ENCODE data around the gene RAET1G. TPM values are rescaled to one million over a fixed set of nuclear protein-coding genes. Genes with fewer than 3 reads are reported as not detected.

The RAET1G gene
- total and polyA plus RNA-seq, 2 donors (not counting 1 experiment from before 2014, with no cell fraction given): not detected

DNA sequence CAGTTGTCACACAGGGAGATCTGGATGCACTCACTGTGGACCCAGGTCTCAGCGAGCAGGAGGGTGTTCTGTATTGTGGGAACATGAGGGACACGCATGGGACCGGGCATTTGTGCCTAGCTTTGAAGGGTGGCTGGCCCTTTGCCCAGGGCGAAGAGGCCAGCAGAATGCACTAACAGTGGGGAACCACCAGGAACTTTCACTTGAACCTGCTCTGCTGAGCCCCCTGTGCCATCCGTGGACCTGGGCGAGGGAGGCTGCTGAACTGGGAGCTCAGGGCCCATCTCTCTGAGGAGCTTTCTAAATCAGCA, 17.7 kb upstream of the RAET1G start:
- Histone ChIP-seq H3K9ac (ENCODE audit: low read length) (no peak overlapping the region), H3K9me3 (ENCODE audit: control extremely low read depth in 1 of 3, control insufficient read depth in 2 of 3, insufficient read depth in 1 of 3, low read length in 2 of 3) (peaks cover 0 to 33% (median 0%) of the 10 kb centered on the region in 3 donors), H3K4me2 (replicated peaks; ENCODE audit: low read depth, low read length, poor library complexity, severe bottlenecking) (no peak overlapping the region), H3K27ac (ENCODE audit: low read length in 2 of 2) (no peak overlapping the region), H3K36me3 (replicated peaks in 1 of 2; ENCODE audit: control extremely low read depth in 1 of 2, control insufficient read depth in 1 of 2, extremely low read depth in 1 of 2, insufficient read depth in 2 of 2, low read length in 1 of 2) (no peaks in the 10 kb centered on the region), H2AFZ (ENCODE audit: insufficient read depth, low read depth, low read length, poor library complexity, severe bottlenecking) (no peak overlapping the region), H4K20me1 (ENCODE audit: control insufficient read depth, insufficient read depth, low read length, poor library complexity, severe bottlenecking) (no peaks in the 10 kb centered on the region), H3K4me1 (ENCODE audit: control insufficient read depth in 2 of 2, insufficient read depth in 2 of 2, low read length in 2 of 2) (peaks cover 43 to 46% of the 10 kb centered on the region in 2 donors), H3K4me3 (ENCODE audit: control extremely low read depth in 1 of 5, extremely low read depth in 1 of 5, insufficient read depth in 1 of 5, low read depth in 2 of 5, low read length in 4 of 5) (no peak overlapping the region), H3K79me2 (ENCODE audit: control insufficient read depth, insufficient read depth, low read length) (no peaks in the 10 kb centered on the region), H3K27me3 (replicated peaks in 1 of 4; ENCODE audit: control extremely low read depth in 1 of 4, control insufficient read depth in 3 of 4, insufficient read depth in 4 of 4, low read length in 3 of 4) (peaks cover 2 to 70% (median 49%) of the 10 kb centered on the region in 4 experiments)
- intact Hi-C loops (cut with micrococcal nuclease): no loop called here
- ChIA-PET POLR2A (no interaction called here), CTCF (interaction anchor here (1.1 to 1.9 kb wide), 2 partner anchors 75 to 76 kb away, joined by 3 to 6 read pairs; no protein-coding TSS in a partner anchor)
- H3K27ac Mint-ChIP-seq: no peak overlapping the region
- H3K4me1 Mint-ChIP-seq: peaks cover 43% of the 10 kb centered on the region
- peaks cover 61% of the 10 kb centered on the region for H3K27me3 Mint-ChIP-seq
- no peaks in the 10 kb centered on the region for H3K9me3 Mint-ChIP-seq (ENCODE audit: insufficient read depth)
- peak overlapping the region; percentile 53 for H3K4me3 Mint-ChIP-seq
- no peak for TF ChIP-seq EZH2 (IDR thresholded peaks at IDR 0.05; ENCODE audit: borderline replicate concordance, insufficient read depth, low read depth, low read length, poor library complexity, severe bottlenecking)
- TF ChIP-seq, protein P1, sequence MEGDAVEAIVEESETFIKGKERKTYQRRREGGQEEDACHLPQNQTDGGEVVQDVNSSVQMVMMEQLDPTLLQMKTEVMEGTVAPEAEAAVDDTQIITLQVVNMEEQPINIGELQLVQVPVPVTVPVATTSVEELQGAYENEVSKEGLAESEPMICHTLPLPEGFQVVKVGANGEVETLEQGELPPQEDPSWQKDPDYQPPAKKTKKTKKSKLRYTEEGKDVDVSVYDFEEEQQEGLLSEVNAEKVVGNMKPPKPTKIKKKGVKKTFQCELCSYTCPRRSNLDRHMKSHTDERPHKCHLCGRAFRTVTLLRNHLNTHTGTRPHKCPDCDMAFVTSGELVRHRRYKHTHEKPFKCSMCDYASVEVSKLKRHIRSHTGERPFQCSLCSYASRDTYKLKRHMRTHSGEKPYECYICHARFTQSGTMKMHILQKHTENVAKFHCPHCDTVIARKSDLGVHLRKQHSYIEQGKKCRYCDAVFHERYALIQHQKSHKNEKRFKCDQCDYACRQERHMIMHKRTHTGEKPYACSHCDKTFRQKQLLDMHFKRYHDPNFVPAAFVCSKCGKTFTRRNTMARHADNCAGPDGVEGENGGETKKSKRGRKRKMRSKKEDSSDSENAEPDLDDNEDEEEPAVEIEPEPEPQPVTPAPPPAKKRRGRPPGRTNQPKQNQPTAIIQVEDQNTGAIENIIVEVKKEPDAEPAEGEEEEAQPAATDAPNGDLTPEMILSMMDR (IDR thresholded peaks at IDR 0.05): no peak
- 23% methylated on average over 6 of the region's 6 CpGs for WGBS (ENCODE audit: insufficient coverage)
- no peak for ATAC-seq (ENCODE audit: low read depth)
- no peak for DNase-seq

DNA sequence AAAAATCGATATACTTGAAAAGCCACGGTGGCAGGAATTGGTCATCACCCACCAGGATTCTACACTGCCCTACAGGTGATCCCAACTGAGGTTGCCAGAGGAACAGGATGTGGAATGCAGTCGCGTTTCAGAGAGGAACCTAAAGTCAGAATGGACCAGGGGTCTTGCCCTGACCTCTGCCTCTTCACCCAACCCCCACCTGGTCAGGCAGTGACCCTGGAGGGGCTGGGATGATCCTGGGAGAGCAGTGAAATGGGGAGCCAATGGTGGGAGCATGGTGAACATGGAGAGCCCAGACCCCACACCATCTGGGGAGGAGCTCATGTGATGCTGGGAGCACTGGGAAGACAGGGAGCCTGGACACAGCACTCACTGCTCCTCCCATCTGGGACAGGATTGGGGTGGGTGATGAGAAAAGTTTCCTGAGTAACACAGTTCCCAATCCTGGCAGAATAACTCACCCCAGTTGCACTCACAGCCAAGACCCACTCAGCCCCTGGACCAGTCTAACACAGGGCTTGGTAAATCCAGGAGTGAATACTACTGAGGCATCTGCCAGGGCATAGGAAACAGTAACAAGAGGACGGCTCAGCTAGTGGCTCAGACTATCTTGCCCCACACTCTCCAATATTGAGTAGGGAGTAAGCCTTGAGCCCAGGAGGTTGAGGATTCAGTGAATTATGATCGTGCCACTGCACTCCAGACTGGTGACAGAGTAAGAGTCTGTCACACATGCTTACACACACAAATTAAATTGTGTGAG, 17.2 kb upstream of the RAET1G start:
- H3K27ac Mint-ChIP-seq: no peak overlapping the region
- H3K36me3 ChIP-seq (replicated peaks in 1 of 2; ENCODE audit: control extremely low read depth in 1 of 2, control insufficient read depth in 1 of 2, extremely low read depth in 1 of 2, insufficient read depth in 2 of 2, low read length in 1 of 2): no peaks in the 10 kb centered on the region
- peaks cover 2 to 75% (median 54%) of the 10 kb centered on the region in 4 experiments for H3K27me3 ChIP-seq (replicated peaks in 1 of 4; ENCODE audit: control extremely low read depth in 1 of 4, control insufficient read depth in 3 of 4, insufficient read depth in 4 of 4, low read length in 3 of 4)
- H3K4me3 Mint-ChIP-seq: peak overlapping the region; percentile 53
- peaks cover 43% of the 10 kb centered on the region for H3K4me1 Mint-ChIP-seq
- DNase-seq (peak; percentile 42), ATAC-seq (ENCODE audit: low read depth) (no peak)
- ChIA-PET POLR2A (no interaction called here), CTCF (interaction anchor here (1.1 to 1.9 kb wide), 2 partner anchors 74 to 77 kb away, joined by 3 to 6 read pairs; no protein-coding TSS in a partner anchor)
- peaks cover 62% of the 10 kb centered on the region for H3K27me3 Mint-ChIP-seq
- no peak overlapping the region for H3K4me2 ChIP-seq (replicated peaks; ENCODE audit: low read depth, low read length, poor library complexity, severe bottlenecking)
- H3K9me3 ChIP-seq (ENCODE audit: control extremely low read depth in 1 of 3, control insufficient read depth in 2 of 3, insufficient read depth in 1 of 3, low read length in 2 of 3): peaks cover 0 to 33% (median 0%) of the 10 kb centered on the region in 3 donors
- H3K9ac ChIP-seq (ENCODE audit: low read length): no peak overlapping the region
- H3K4me1 ChIP-seq (ENCODE audit: control insufficient read depth in 2 of 2, insufficient read depth in 2 of 2, low read length in 2 of 2): peaks cover 43 to 46% of the 10 kb centered on the region in 2 donors
- 18% methylated on average over 3 of the region's 6 CpGs for WGBS (ENCODE audit: insufficient coverage)
- no peak for TF ChIP-seq EZH2 (IDR thresholded peaks at IDR 0.05; ENCODE audit: borderline replicate concordance, insufficient read depth, low read depth, low read length, poor library complexity, severe bottlenecking)
- TF ChIP-seq, protein P1 (IDR thresholded peaks at IDR 0.05): no peak
- no peak overlapping the region for H3K4me3 ChIP-seq (ENCODE audit: control extremely low read depth in 1 of 5, extremely low read depth in 1 of 5, insufficient read depth in 1 of 5, low read depth in 2 of 5, low read length in 4 of 5)
- no peak overlapping the region for H2AFZ ChIP-seq (ENCODE audit: insufficient read depth, low read depth, low read length, poor library complexity, severe bottlenecking)
- intact Hi-C loops (cut with micrococcal nuclease): loop anchor here (2.0 kb wide), 1 partner anchor 23 kb away; the partner anchor contains the start of gene ULBP1
- no peaks in the 10 kb centered on the region for H3K79me2 ChIP-seq (ENCODE audit: control insufficient read depth, insufficient read depth, low read length)
- H4K20me1 ChIP-seq (ENCODE audit: control insufficient read depth, insufficient read depth, low read length, poor library complexity, severe bottlenecking): no peaks in the 10 kb centered on the region
- no peak overlapping the region for H3K27ac ChIP-seq (ENCODE audit: low read length in 2 of 2)
- H3K9me3 Mint-ChIP-seq (ENCODE audit: insufficient read depth): no peaks in the 10 kb centered on the region

All from B cell (primary cell).